Mesendoderm (in vitro differentiated cells): ENCODE data around the gene VRK1.

ENCODE experiments used
- DNase-seq: peaks from one replicate; pipeline ENCODE4 v3.0.0; 2013
- H2AK5ac ChIP-seq: 2 replicates; pipeline ENCODE4 v1.6.1; 2013; ENCODE audit warnings: low read length, inconsistent platforms
- H2BK120ac ChIP-seq: 2 replicates; pipeline ENCODE4 v1.6.1; 2013; ENCODE audit warnings: low read depth, mild to moderate bottlenecking, low read length, moderate library complexity, mixed read lengths
- H2BK15ac ChIP-seq: replicated peaks from 2 replicates; pipeline ENCODE4 v1.6.1; 2013; ENCODE audit warnings: low read depth, mild to moderate bottlenecking, moderate library complexity
- H2BK5ac ChIP-seq: 2 replicates; pipeline ENCODE4 v1.6.1; 2013; ENCODE audit warnings: low read length, inconsistent platforms
- H3K18ac ChIP-seq: 2 replicates; pipeline ENCODE4 v1.6.1; 2013; ENCODE audit warnings: mild to moderate bottlenecking, low read length, mixed read lengths
- H3K23ac ChIP-seq: one replicate; pipeline ENCODE4 v1.6.1; 2013; ENCODE audit warnings: low read length
- H3K27ac ChIP-seq: 2 replicates; pipeline ENCODE4 v1.5.1; 2013; ENCODE audit warnings: low read depth, mild to moderate bottlenecking, inconsistent platforms, low read length, moderate library complexity
- H3K27me3 ChIP-seq: 2 replicates; pipeline ENCODE4 v1.6.1; 2013; ENCODE audit warnings: low read length, control low read depth, mild to moderate bottlenecking, inconsistent platforms; ENCODE audit not compliant: insufficient read depth, poor library complexity
- H3K36me3 ChIP-seq: 2 replicates; pipeline ENCODE4 v1.6.1; 2013; ENCODE audit warnings: low read length, inconsistent platforms; ENCODE audit not compliant: control insufficient read depth, insufficient read depth
- H3K4ac ChIP-seq: one replicate; pipeline ENCODE4 v1.6.1; 2013; ENCODE audit warnings: low read depth, mild to moderate bottlenecking, low read length, moderate library complexity
- H3K4me1 ChIP-seq: 2 replicates; pipeline ENCODE4 v1.6.1; 2013; ENCODE audit warnings: low read depth, low read length, inconsistent platforms; ENCODE audit not compliant: control insufficient read depth
- H3K4me2 ChIP-seq: 2 replicates; pipeline ENCODE4 v1.6.1; 2013; ENCODE audit warnings: low read length
- H3K4me3 ChIP-seq: 2 replicates; pipeline ENCODE4 v1.5.1; 2013; ENCODE audit warnings: mild to moderate bottlenecking, low read length
- H3K56ac ChIP-seq: one replicate; pipeline ENCODE4 v1.6.1; 2013; ENCODE audit warnings: low read length
- H3K79me1 ChIP-seq: 2 replicates; pipeline ENCODE4 v1.6.1; 2013; ENCODE audit warnings: low read length, inconsistent platforms
- H3K79me2 ChIP-seq: 2 replicates; pipeline ENCODE4 v1.6.1; 2013; ENCODE audit warnings: mild to moderate bottlenecking, low read length; ENCODE audit not compliant: control insufficient read depth, insufficient read depth
- H3K9ac ChIP-seq: 2 replicates; pipeline ENCODE4 v1.6.1; 2013; ENCODE audit warnings: low read length, inconsistent platforms
- H4K5ac ChIP-seq: one replicate; pipeline ENCODE4 v1.6.1; 2013; ENCODE audit warnings: low read length
- H4K8ac ChIP-seq: one replicate; pipeline ENCODE4 v1.6.1; 2013; ENCODE audit warnings: low read depth, mild to moderate bottlenecking, control low read depth, low read length, moderate library complexity
- WGBS: extraction: QIAGEN DNeasy Blood & Tissue Kit; methylation state at CpG from one replicate; pipeline ENCODE4 v1.1.7; 2013; ENCODE audit warnings: low lambda C conversion rate, missing lambda C conversion rate; ENCODE audit not compliant: insufficient coverage; ENCODE audit errors: extremely low coverage; 5-methylcytosine and 5-hydroxymethylcytosine counted together

Gene VRK1

GRCh38 chr14:96915478-96915877 is 118.3 kb downstream of the VRK1 start:
- DNase-seq: no peak
- Histone ChIP-seq H3K27ac (no peak overlapping the region), H3K27me3 (no peaks in the 10 kb centered on the region), H4K8ac (no peak overlapping the region), H2AK5ac (no peak overlapping the region), H3K23ac (no peak overlapping the region), H3K4me2 (no peak overlapping the region), H3K79me2 (no peaks in the 10 kb centered on the region), H4K5ac (no peak overlapping the region), H3K4ac (no peak overlapping the region), H3K4me3 (no peak overlapping the region), H3K36me3 (no peaks in the 10 kb centered on the region), H2BK15ac (no peak overlapping the region), H2BK120ac (no peak overlapping the region), H3K56ac (no peak overlapping the region), H3K18ac (no peak overlapping the region), H3K9ac (no peak overlapping the region), H2BK5ac (no peak overlapping the region), H3K79me1 (no peaks in the 10 kb centered on the region), H3K4me1 (no peaks in the 10 kb centered on the region)
- whole genome bisulfite sequencing: no CpG with 5 or more reads among the region's 4 CpGs

- Histone ChIP-seq H3K4ac (no peak overlapping the region), H3K23ac (no peak overlapping the region), H4K8ac (no peak overlapping the region), H3K4me1 (no peaks in the 10 kb centered on the region), H3K27me3 (no peaks in the 10 kb centered on the region), H3K4me2 (no peak overlapping the region), H3K56ac (no peak overlapping the region), H3K9ac (no peak overlapping the region), H4K5ac (no peak overlapping the region), H2BK15ac (no peak overlapping the region), H3K18ac (no peak overlapping the region), H2AK5ac (no peak overlapping the region), H2BK120ac (no peak overlapping the region), H3K4me3 (no peak overlapping the region), H3K36me3 (no peaks in the 10 kb centered on the region), H2BK5ac (no peak overlapping the region), H3K27ac (no peak overlapping the region), H3K79me1 (no peaks in the 10 kb centered on the region), H3K79me2 (no peaks in the 10 kb centered on the region)
- WGBS: no CpG with 5 or more reads among the region's 1 CpG
- DNase-seq: no peak
Measured at GRCh38 chr14:96916751-96917150, 119.6 kb downstream of the VRK1 start.

- H2BK15ac ChIP-seq: no peak overlapping the region
- WGBS: no CpG with 5 or more reads among the region's 7 CpGs
- no peak for DNase-seq
Measured at GRCh38 chr14:96917442-96917963, 120.3 kb downstream of the VRK1 start.

GRCh38 chr14:96920023-96920422 is 122.8 kb downstream of the VRK1 start:
- H3K4me3 ChIP-seq: no peak overlapping the region
- H3K4me1 ChIP-seq: peaks cover 2% of the 10 kb centered on the region
- H3K23ac ChIP-seq: no peak overlapping the region
- no peak overlapping the region for H3K9ac ChIP-seq
- H3K18ac ChIP-seq: no peak overlapping the region
- no peak overlapping the region for H4K5ac ChIP-seq
- no peak overlapping the region for H2BK15ac ChIP-seq
- H3K36me3 ChIP-seq: no peaks in the 10 kb centered on the region
- H3K4ac ChIP-seq: no peak overlapping the region
- no peak overlapping the region for H3K56ac ChIP-seq
- H2BK120ac ChIP-seq: no peak overlapping the region
- no CpG with 5 or more reads among the region's 3 CpGs for WGBS
- no peak overlapping the region for H4K8ac ChIP-seq
- H2AK5ac ChIP-seq: no peak overlapping the region
- H2BK5ac ChIP-seq: no peak overlapping the region
- H3K4me2 ChIP-seq: no peak overlapping the region
- no peaks in the 10 kb centered on the region for H3K79me1 ChIP-seq
- H3K27me3 ChIP-seq: no peaks in the 10 kb centered on the region
- H3K79me2 ChIP-seq: no peaks in the 10 kb centered on the region
- H3K27ac ChIP-seq: no peak overlapping the region
- no peak for DNase-seq

More at GRCh38 chr14:96917442-96917963, 120.3 kb downstream of the VRK1 start:
- no peak overlapping the region for H2BK120ac ChIP-seq
- no peaks in the 10 kb centered on the region for H3K27me3 ChIP-seq
- H3K79me2 ChIP-seq: no peaks in the 10 kb centered on the region
- no peak overlapping the region for H4K8ac ChIP-seq
- no peak overlapping the region for H3K56ac ChIP-seq
- no peak overlapping the region for H4K5ac ChIP-seq
- H2BK5ac ChIP-seq: no peak overlapping the region
- H3K4ac ChIP-seq: no peak overlapping the region
- H2AK5ac ChIP-seq: no peak overlapping the region
- no peak overlapping the region for H3K4me2 ChIP-seq
- no peaks in the 10 kb centered on the region for H3K79me1 ChIP-seq
- no peak overlapping the region for H3K23ac ChIP-seq
- no peak overlapping the region for H3K4me3 ChIP-seq
- H3K27ac ChIP-seq: no peak overlapping the region
- H3K4me1 ChIP-seq: no peaks in the 10 kb centered on the region
- no peaks in the 10 kb centered on the region for H3K36me3 ChIP-seq
- no peak overlapping the region for H3K18ac ChIP-seq
- H3K9ac ChIP-seq: no peak overlapping the region

- Histone ChIP-seq H2BK5ac (no peak overlapping the region), H2BK15ac (no peak overlapping the region), H4K8ac (no peak overlapping the region), H3K18ac (no peak overlapping the region), H2AK5ac (no peak overlapping the region), H3K56ac (no peak overlapping the region), H3K79me1 (no peaks in the 10 kb centered on the region), H3K36me3 (no peaks in the 10 kb centered on the region), H3K23ac (no peak overlapping the region), H3K27me3 (no peaks in the 10 kb centered on the region), H3K4me2 (no peak overlapping the region), H3K4me1 (peaks cover 4% of the 10 kb centered on the region), H3K79me2 (no peaks in the 10 kb centered on the region), H3K4me3 (no peak overlapping the region), H3K9ac (no peak overlapping the region), H2BK120ac (no peak overlapping the region), H3K27ac (no peak overlapping the region), H4K5ac (no peak overlapping the region), H3K4ac (no peak overlapping the region)
- no CpG with 5 or more reads among the region's 3 CpGs for WGBS
- no peak for DNase-seq
Measured at GRCh38 chr14:96920820-96921219, 123.6 kb downstream of the VRK1 start.

- Histone ChIP-seq H3K27me3 (no peaks in the 10 kb centered on the region), H3K79me1 (no peaks in the 10 kb centered on the region), H2BK5ac (no peak overlapping the region), H3K56ac (no peak overlapping the region), H3K18ac (no peak overlapping the region), H3K79me2 (no peaks in the 10 kb centered on the region), H3K4me1 (peaks cover 4% of the 10 kb centered on the region), H4K5ac (no peak overlapping the region), H2AK5ac (no peak overlapping the region), H2BK15ac (no peak overlapping the region), H3K4me2 (no peak overlapping the region), H3K9ac (no peak overlapping the region), H3K23ac (no peak overlapping the region), H3K4ac (no peak overlapping the region), H3K4me3 (no peak overlapping the region), H3K27ac (no peak overlapping the region), H2BK120ac (no peak overlapping the region), H3K36me3 (no peaks in the 10 kb centered on the region), H4K8ac (no peak overlapping the region)
- WGBS: no CpG with 5 or more reads among the region's 8 CpGs
- DNase-seq: no peak
Measured at GRCh38 chr14:96922986-96923385, 125.8 kb downstream of the VRK1 start.
